GM12865 (cell line): ENCODE results near the gene CCDC158.
"Not testable (repeated sequence)": the region's sequence is repeated elsewhere in the genome, so short reads cannot be mapped to it uniquely, and the experiment has no call there.

ENCODE experiments used
- DNase-seq: peaks from one replicate; pipeline ENCODE4 v3.0.0; 2010; ENCODE audit warnings: low read depth
- H3K4me3 ChIP-seq: 2 replicates; pipeline ENCODE4 v1.5.1; 2011; ENCODE audit warnings: mild to moderate bottlenecking, low read depth, low read length, control low read depth
- CTCF ChIP-seq: IDR thresholded peaks from 2 replicates; pipeline ENCODE4 v1.5.1; 2011; ENCODE audit warnings: low read length, control low read depth, low read depth, inconsistent platforms; ENCODE audit not compliant: insufficient read depth; ENCODE audit errors: missing control alignments

CCDC158 gene

GRCh38 chr4:76434901-76435527, 14.1 kb upstream of the CCDC158 start, which contains the start of gene SHROOM3:
TSS of gene SHROOM3 (plus strand) at chr4:76435229. CDS start at chr4:76436053, 824 bp downstream.
- H3K4me3 ChIP-seq: no peak within 1 kb of the TSS
- no peak for TF ChIP-seq CTCF
- no peak for DNase-seq

DNA sequence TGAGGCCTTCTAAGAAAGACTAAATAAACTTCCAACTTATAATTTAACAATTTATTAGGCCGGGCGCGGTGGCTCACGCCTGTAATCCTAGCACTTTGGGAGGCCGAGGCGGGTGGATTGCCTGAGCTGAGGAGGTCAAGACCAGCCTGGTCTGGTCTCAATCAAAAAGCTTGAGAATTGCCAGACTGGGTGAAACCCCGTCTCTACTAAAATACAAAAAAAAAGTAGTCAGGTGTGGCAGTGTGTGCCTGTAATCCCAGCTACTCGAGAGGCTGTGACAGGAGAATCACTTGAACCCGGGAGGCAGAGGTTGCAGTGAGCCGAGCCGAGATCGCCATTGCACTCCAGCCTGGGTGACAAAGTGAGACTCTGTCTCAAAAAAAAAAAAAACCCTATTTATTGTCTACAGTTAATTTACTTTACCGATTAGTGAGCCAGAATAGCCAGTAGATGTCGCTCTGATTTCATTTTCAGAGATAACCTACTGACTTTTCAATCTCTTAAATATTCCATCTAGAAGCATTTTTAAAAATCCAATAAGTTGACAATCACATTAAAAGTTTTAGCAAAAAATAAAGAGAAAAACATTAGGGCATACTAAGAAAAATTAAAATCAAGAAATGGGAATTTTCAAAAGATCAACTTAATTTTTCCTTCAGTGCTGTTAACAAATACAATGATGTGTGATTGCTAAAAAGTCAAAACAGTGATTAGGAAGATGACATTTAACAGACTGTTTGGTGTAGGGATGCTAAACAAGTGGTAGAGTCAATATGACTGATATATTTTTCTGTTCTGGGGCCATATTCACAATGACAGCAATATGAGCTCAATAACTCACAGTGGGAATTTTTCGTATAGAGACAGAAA, 9.8 kb upstream of the CCDC158 start:
- TF ChIP-seq CTCF: peak; percentile 49

GRCh38 chr4:76429636-76430035, 8.7 kb upstream of the CCDC158 start:
- no peak for DNase-seq

More for the DNA sequence above, 9.8 kb upstream of the CCDC158 start:
- no peak overlapping the region for H3K4me3 ChIP-seq
- DNase-seq: peak; percentile 64

GRCh38 chr4:76426272-76426671, 5.3 kb upstream of the CCDC158 start:
- no peak for TF ChIP-seq CTCF
- no peak for DNase-seq
- no peak overlapping the region for H3K4me3 ChIP-seq

More at GRCh38 chr4:76429636-76430035, 8.7 kb upstream of the CCDC158 start:
- H3K4me3 ChIP-seq: no peak overlapping the region
- TF ChIP-seq CTCF: no peak

DNA sequence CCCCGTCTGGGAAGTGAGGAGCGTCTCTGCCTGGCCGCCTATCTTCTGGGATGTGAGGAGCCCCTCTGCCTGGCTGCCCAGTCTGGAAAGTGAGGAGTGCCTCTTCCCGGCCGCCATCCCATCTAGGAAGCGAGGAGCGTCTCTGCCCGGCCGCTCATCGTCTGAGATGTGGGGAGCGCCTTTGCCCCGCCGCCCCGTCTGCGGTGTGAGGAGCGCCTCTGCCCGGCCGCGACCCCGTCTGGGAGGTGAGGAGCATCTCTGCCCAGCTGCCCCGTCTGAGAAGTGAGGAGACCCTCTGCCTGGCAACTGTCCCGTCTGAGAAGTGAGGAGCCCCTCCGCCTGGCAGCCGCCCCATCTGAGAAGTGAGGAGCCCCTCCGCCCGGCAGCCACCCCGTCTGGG, 2.2 kb upstream of the CCDC158 start:
- DNase-seq, H3K4me3 ChIP-seq: not testable (repeated sequence)

- no peak for DNase-seq
- no peak overlapping the region for H3K4me3 ChIP-seq
- no peak for TF ChIP-seq CTCF
Measured at GRCh38 chr4:76420188-76420761, 666 bp downstream of the CCDC158 start.

DNA sequence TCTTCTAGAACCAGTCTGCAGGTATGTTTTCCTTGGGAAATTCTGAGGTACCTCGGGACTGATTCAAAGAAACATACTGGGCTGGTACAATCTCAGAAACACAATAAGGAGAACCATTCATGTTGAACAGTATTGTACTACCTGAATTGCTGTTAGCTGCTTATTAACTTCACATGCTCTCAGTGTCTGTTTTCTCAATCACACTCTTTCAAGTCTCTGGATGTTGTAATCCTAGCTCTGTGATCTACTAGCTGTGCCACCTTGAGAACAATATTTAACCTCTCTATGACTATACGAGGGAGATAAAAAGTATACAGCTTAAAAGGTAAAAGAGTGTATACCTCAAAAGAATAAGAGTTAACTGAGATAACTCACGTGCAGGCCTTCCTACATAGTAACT, 10.3 kb downstream of the CCDC158 start:
- no peak for TF ChIP-seq CTCF
- no peak for DNase-seq
- H3K4me3 ChIP-seq: no peak overlapping the region
